ENCODE results near the gene ECHDC1.

DNA sequence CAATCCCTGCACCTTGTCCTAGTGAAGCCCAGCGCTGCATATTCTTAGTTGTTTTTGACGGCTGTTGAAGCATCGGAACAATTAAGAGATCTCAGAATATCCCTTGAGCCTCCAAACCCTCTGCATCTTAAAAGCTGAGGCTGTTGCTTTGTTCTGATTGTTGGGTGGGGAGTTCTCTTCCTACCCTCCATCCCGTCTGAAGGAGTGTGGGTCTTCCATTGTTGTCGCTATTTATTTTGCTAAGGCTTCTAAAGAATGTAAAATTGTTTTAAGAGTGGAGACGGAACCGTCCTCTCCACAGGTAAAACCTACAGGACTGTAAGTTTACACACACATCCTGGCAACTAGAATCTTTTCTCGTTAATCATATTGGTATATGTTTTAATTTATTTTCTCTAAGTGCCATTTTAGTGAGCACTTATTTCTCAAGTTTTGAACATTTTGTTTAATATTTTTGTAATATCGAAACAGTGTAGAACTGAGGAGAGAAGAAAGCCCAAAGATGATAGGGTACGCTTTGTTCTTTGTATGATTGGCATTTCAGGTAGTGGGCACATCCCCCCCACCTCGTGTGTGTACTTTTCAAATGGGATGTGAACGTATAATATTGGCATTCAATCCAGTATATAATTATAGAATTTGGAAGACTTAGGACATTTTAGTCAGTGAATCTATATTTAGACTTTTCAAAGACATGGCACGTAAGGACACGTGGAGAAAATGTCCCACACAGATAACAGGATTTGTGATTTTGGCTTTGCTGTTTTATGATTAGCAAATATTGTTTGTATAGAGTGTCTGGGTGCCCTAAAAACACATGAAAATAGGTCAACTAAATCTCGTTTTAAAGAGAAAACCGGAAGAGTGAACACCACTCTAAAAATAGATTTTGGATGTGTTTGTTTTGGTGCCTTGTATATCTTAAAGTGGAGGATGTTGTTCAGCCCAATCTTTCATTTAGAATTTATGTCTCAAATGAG lies 75.5 kb downstream of the ECHDC1 start:
- TF ChIP-seq, protein P1, sequence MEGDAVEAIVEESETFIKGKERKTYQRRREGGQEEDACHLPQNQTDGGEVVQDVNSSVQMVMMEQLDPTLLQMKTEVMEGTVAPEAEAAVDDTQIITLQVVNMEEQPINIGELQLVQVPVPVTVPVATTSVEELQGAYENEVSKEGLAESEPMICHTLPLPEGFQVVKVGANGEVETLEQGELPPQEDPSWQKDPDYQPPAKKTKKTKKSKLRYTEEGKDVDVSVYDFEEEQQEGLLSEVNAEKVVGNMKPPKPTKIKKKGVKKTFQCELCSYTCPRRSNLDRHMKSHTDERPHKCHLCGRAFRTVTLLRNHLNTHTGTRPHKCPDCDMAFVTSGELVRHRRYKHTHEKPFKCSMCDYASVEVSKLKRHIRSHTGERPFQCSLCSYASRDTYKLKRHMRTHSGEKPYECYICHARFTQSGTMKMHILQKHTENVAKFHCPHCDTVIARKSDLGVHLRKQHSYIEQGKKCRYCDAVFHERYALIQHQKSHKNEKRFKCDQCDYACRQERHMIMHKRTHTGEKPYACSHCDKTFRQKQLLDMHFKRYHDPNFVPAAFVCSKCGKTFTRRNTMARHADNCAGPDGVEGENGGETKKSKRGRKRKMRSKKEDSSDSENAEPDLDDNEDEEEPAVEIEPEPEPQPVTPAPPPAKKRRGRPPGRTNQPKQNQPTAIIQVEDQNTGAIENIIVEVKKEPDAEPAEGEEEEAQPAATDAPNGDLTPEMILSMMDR (IDR thresholded peaks at IDR 0.05) = no peak
- no peak for TF ChIP-seq POLR2A (IDR thresholded peaks at IDR 0.05)
